HL-60 (cell line): ENCODE measurements around the gene COX7A2L.

ENCODE experiments used
- DNase-seq, 2 experiments: peaks; one replicate each; pipeline ENCODE4 v3.0.0-alpha.2; 2010 to 2020; ENCODE audit warnings: low read depth in 1 of 2, low spot score in 1 of 2
- H3K27ac ChIP-seq: fragments of 250-450 bp; sonication (Bioruptor Pico); replicated peaks from 2 replicates; pipeline ENCODE4 v1.5.1; 2020; ENCODE audit warnings: mild to moderate bottlenecking, moderate library complexity
- H3K27me3 ChIP-seq: fragments of 250-450 bp; sonication (Bioruptor Pico); 2 replicates; pipeline ENCODE4 v1.5.1; 2021; ENCODE audit warnings: mild to moderate bottlenecking, moderate library complexity; ENCODE audit not compliant: insufficient read depth, poor library complexity, severe bottlenecking
- H3K4me3 ChIP-seq: replicated peaks from 2 replicates; pipeline ENCODE4 v1.5.1; 2011; ENCODE audit warnings: mild to moderate bottlenecking, control low read depth, low read length; ENCODE audit not compliant: insufficient read depth
- GABPA ChIP-seq: IDR thresholded peaks from 2 replicates; pipeline ENCODE4 v1.6.1; 2012; ENCODE audit warnings: low read depth
- POLR2AphosphoS5 ChIP-seq: IDR thresholded peaks from 2 replicates; pipeline ENCODE4 v1.6.1; 2012; ENCODE audit warnings: low read depth
- SPI1 ChIP-seq: IDR thresholded peaks from 2 replicates; pipeline ENCODE4 v1.6.1; 2012; ENCODE audit warnings: low read depth, mild to moderate bottlenecking, borderline replicate concordance
- TF ChIP-seq, protein P1 (sequence below): IDR thresholded peaks from 2 replicates; pipeline ENCODE4 v1.6.1; 2012; ENCODE audit warnings: low read depth; ENCODE audit not compliant: insufficient replicate concordance
- TF ChIP-seq, protein P2 (sequence below): IDR thresholded peaks from one replicate; pipeline ENCODE4 v1.5.1; 2011; ENCODE audit warnings: low read length, control low read depth, inconsistent platforms; ENCODE audit not compliant: insufficient read depth

Gene COX7A2L

DNA sequence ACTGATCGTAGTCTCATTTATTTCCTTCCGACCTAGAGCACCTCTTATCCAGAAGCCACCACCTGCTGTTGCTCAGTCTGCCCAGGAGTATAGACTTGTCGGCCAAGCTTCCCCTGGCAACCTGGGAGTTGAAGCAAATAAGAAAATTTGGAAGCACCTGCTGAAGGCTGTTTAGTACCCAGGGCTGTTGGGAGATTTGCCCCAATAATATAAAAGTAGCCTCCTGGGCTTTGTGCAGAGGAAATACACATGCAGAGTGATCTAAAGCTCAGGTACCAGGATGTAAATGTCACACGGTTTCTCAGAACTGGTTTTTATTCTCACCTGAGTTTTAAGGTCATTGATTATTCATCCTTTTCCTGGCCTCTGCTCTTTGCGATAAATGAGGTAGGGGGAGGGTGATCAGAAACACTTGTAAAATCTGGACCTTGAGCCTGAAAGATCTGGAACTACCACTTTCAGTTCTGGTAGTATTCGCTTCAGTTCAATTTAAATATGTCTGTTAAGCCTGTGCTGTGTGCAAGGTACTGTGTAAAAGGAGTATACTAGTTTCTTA, 789 bp upstream of the COX7A2L start:
- Histone ChIP-seq H3K27ac (peak overlapping the region; percentile 98), H3K27me3 (no peaks in the 10 kb centered on the region), H3K4me3 (peak overlapping the region; percentile 27)
- TF ChIP-seq GABPA: no peak
- TF ChIP-seq, protein P1, sequence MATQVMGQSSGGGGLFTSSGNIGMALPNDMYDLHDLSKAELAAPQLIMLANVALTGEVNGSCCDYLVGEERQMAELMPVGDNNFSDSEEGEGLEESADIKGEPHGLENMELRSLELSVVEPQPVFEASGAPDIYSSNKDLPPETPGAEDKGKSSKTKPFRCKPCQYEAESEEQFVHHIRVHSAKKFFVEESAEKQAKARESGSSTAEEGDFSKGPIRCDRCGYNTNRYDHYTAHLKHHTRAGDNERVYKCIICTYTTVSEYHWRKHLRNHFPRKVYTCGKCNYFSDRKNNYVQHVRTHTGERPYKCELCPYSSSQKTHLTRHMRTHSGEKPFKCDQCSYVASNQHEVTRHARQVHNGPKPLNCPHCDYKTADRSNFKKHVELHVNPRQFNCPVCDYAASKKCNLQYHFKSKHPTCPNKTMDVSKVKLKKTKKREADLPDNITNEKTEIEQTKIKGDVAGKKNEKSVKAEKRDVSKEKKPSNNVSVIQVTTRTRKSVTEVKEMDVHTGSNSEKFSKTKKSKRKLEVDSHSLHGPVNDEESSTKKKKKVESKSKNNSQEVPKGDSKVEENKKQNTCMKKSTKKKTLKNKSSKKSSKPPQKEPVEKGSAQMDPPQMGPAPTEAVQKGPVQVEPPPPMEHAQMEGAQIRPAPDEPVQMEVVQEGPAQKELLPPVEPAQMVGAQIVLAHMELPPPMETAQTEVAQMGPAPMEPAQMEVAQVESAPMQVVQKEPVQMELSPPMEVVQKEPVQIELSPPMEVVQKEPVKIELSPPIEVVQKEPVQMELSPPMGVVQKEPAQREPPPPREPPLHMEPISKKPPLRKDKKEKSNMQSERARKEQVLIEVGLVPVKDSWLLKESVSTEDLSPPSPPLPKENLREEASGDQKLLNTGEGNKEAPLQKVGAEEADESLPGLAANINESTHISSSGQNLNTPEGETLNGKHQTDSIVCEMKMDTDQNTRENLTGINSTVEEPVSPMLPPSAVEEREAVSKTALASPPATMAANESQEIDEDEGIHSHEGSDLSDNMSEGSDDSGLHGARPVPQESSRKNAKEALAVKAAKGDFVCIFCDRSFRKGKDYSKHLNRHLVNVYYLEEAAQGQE: no peak
- no peak for DNase-seq

DNA sequence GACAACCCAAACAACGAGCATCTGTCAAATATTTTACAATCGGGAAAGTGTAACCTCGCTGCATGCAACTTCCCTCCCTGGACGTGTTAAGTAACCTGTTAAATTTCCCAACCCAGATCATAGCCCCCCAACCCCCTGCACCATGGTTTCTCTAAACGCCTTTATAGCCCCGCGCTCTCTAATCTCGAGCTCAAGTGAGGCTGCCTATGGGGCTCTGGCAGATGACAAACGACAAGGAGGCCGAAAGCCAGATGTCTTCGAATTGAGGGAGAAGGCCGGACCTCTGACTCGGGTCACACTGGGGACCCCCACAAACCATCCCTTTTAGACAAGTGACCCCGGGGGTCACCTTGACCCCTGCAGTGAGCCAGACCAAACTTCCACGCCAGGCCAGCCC, 526 bp downstream of the COX7A2L start:
- Histone ChIP-seq H3K4me3 (peak overlapping the region; percentile 79), H3K27me3 (no peaks in the 10 kb centered on the region), H3K27ac (peak overlapping the region; percentile 98)
- peak; percentile 3 to 22 for DNase-seq
- TF ChIP-seq, protein P2, sequence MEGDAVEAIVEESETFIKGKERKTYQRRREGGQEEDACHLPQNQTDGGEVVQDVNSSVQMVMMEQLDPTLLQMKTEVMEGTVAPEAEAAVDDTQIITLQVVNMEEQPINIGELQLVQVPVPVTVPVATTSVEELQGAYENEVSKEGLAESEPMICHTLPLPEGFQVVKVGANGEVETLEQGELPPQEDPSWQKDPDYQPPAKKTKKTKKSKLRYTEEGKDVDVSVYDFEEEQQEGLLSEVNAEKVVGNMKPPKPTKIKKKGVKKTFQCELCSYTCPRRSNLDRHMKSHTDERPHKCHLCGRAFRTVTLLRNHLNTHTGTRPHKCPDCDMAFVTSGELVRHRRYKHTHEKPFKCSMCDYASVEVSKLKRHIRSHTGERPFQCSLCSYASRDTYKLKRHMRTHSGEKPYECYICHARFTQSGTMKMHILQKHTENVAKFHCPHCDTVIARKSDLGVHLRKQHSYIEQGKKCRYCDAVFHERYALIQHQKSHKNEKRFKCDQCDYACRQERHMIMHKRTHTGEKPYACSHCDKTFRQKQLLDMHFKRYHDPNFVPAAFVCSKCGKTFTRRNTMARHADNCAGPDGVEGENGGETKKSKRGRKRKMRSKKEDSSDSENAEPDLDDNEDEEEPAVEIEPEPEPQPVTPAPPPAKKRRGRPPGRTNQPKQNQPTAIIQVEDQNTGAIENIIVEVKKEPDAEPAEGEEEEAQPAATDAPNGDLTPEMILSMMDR: no peak
- TF ChIP-seq SPI1 (no peak), POLR2AphosphoS5 (no peak), GABPA (no peak)
- TF ChIP-seq, protein P1: no peak

DNA sequence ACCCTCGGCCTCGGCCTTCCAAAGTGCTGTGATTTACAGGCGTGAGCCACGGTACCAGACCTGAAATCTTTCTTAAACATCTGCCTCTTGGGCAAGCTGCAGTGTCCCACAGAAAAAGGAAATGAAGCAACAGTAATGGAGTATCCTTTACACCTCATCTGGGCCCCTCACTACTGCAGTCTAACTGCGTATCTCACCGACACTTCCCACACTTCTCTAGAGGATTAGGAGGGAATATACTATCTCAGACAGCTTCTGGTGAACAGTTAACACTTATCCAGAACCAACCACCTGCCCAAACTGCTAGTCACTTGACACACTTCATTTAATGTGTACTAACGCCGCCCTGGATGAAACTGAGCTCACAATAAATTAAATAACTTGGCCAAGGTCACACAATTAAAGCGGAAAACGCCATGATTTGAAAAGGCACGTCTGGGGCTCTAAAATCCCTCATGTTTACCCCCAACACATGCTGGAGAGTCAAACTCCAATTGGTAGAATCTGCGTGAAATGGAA, 993 bp downstream of the COX7A2L start:
- peak overlapping the region; percentile 98 for H3K27ac ChIP-seq

More for the DNA sequence above, 993 bp downstream of the COX7A2L start:
- Histone ChIP-seq H3K4me3 (peak overlapping the region; percentile 79), H3K27me3 (no peaks in the 10 kb centered on the region)
- peak; percentile 65 to 77 for DNase-seq
- TF ChIP-seq, protein P2: no peak
- TF ChIP-seq SPI1 (peak; percentile 57; the same call in 1 of the 2 replicates), GABPA (peak; percentile 55), POLR2AphosphoS5 (peak; percentile 89)
- TF ChIP-seq, protein P1: peak; percentile 54
